ENCODE measurements around the gene ST3GAL6. TPM values are rescaled to one million over a fixed set of nuclear protein-coding genes. Genes with fewer than 3 reads are reported as not detected.

ST3GAL6 gene, protein sequence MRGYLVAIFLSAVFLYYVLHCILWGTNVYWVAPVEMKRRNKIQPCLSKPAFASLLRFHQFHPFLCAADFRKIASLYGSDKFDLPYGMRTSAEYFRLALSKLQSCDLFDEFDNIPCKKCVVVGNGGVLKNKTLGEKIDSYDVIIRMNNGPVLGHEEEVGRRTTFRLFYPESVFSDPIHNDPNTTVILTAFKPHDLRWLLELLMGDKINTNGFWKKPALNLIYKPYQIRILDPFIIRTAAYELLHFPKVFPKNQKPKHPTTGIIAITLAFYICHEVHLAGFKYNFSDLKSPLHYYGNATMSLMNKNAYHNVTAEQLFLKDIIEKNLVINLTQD
- total RNA-seq = 1 to 10 TPM; 1.7 to 2.8 TPM
- long read RNA-seq, partial matches to known transcripts = 0 of 2 reads
- long read RNA-seq, other reads (novel, unspliced or antisense) = 2 of 2 reads

DNA sequence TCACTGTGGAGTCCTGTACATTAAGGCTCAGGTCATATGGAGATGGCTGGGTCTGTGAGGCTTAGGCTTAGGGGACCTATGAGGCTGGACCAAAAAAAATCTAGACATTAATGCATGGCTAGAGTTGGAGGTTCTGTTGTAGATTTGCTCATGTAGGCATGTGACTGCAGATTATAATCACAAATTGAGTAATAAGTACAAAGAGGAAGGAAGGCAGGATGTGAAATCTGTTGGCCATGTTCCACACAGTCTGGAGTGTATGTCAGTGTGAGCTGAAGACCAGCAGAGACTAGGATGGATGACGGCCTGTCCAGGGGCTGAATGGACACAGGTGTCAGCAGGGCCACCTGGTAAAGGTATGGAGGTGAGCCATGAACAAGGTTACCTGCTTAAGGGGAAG lies at the start of gene ST3GAL6:
ST3GAL6 (plus strand) TSS at position 265 of the 400 bp plus-strand sequence. CDS start 5,101 bp downstream, outside the sequence.
- ATAC-seq (no peak), DNase-seq (peak in 1 of 2 donors; percentile 11)
- intact Hi-C loops (cut with DNase I, micrococcal nuclease) = no loop called here

DNA sequence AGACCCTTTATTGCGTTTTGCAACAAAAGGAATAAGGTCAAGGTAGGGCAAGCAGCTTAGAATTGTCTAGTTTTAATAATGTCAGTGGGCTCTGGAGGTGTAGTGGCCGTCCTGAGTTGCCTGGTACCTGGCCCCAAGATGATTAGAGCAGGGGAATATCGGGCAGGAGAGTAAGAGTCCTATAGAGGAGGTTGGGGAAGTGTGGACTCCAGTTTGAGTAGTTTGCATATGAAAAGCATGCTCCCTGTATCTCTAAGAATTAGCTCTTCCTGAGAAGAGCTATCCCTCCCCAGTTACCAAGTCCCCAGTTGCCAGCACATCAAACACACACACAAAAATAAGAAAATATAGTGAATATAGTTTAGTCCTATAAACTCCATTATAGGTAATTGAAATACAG lies 49.2 kb upstream of the ST3GAL6 start:
- no peak for DNase-seq
- intact Hi-C loops (cut with DNase I, micrococcal nuclease) = no loop called here
- no peak for ATAC-seq

DNA sequence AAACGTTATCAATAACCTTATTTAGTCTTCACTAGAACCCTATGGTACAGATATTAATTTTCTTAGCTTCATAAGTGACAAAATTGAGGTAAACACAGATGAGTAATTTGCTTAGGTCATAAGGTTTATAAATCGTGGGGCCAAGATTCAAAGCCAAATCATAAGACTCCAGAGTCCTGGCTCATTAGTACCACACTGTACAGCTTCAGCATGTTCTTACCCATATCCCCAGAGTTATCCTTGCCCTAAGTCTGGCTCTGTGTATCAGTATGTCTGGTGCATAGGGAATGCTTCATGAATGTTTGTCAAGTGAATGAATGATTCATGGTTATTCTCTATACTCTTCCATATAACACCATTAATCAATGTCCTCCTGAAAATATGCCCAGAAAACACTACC lies 45.6 kb upstream of the ST3GAL6 start:
- intact Hi-C loops (cut with DNase I, micrococcal nuclease) = no loop called here
- ATAC-seq (no peak), DNase-seq (no peak)

DNA sequence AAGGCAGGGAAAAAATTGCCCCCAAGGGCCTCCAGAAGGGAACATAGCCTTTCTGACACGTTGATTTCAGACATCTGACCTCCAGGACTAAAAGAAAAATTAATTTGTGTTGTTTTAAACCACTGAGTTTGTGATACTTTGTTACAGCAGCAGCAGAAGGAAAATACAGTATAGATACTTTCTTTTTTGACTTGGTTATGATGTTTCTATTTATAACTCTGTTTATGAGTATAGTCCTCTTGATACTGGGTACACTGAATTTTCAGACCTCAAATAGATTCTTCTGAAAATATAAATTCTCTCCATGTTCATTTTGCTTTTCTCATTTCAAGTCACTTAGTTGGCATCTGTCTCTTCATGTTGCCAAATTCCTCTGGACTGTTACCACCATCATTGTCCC lies 44.4 kb upstream of the ST3GAL6 start:
- intact Hi-C loops (cut with DNase I, micrococcal nuclease) = no loop called here
- ATAC-seq = no peak

DNA sequence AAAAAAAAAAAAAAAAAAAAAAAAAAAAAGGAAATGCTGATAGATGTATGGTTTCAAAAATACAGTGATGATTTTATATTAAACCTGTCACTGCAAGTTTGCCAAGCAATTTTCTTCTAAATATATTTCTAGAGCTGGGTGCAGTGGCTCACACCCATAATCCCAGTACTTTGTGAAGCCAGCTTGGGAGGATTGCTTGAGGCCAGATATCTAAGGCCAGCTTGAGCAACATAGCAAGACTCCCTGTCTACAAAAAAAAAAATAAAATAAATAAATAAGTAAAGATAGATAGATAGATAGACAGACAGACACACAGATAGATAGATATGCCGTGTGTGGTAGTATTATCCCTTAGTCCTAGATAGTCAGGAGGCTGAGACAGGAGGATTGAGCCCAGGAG lies 41.4 kb upstream of the ST3GAL6 start:
- DNase-seq = no peak
- intact Hi-C loops (cut with DNase I, micrococcal nuclease) = no loop called here
- no peak for ATAC-seq

More for the DNA sequence above, 44.4 kb upstream of the ST3GAL6 start:
- DNase-seq = no peak

DNA sequence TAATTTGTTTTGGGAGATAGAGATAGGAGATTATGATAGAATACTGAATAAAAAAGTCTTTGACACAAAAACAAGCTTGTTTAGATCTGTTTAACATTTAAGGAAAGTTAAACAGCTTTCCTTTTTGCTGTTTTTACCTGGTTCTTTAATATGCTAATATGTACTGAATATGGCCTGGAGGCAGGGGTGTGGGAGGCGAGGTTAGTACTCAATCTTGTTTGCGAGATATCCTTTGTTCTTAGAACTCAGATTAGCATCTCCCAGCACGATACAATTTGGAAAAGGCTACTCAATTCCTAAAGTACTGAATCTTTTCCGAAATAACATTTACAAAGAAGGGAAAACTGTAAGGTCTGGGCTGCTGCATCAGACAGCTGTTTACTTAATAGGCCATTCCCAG lies 40.8 kb upstream of the ST3GAL6 start:
- no peak for DNase-seq
- ATAC-seq = no peak
- intact Hi-C loops (cut with DNase I, micrococcal nuclease) = no loop called here

DNA sequence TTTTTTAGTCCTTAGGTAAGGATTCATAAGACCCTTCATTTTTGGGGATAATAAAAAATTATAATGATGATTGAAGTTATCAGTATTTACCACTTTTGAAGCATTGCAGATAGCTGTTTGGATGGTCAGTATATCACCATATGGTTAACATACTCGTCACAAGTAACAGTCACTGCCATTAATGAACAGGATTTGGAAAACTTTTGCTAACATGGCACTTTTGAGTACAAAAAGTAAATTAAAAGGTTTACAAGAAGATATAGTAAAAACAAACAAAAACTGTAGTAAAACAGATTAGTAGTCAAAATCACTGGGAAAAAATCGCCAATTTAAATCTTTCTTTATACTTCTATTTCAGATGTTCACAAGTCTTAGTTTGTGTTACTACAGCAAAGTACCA lies 37.8 kb upstream of the ST3GAL6 start:
- intact Hi-C loops (cut with DNase I, micrococcal nuclease) = no loop called here
- no peak for ATAC-seq
- DNase-seq = no peak

DNA sequence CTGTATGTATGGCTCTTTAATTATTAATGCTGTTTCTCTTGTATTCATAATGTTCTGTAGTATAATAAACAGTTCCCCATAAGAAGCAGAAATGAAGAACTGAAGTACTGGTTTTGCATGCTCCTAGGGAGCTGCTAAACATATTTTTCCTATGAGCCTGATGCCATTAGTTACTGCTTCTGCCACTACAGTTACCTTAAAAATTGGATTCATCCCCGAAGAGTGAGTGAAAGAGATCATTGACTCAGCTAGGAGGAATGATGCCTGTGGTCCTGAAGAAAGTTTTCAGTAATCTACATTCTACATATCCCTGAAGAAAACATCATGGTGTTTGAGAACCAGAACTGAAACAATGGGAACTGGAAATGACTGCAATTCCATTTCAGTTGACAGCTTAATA lies 37.1 kb upstream of the ST3GAL6 start:
- intact Hi-C loops (cut with DNase I, micrococcal nuclease) = no loop called here
- no peak for DNase-seq
- ATAC-seq = no peak

DNA sequence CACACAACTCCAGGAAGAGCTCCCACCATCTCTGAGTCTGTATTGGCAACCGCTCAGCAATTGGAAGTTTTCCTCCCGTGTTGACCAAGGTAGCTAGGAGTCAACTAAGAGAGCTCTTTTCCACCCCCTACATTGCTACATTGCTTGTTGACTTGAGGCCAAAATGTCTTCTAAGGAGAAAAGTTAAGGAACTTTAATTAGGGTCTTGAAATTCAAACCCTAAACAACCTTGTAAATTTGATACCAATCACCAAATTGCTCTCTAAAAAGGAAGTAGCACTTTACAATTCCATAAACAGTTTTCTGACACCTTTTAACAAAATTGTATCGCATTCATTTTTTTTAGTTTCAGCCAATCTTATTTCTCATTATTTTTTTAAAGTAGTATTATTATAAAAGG lies 35.5 kb upstream of the ST3GAL6 start:
- DNase-seq = no peak
- intact Hi-C loops (cut with DNase I, micrococcal nuclease) = no loop called here

DNA sequence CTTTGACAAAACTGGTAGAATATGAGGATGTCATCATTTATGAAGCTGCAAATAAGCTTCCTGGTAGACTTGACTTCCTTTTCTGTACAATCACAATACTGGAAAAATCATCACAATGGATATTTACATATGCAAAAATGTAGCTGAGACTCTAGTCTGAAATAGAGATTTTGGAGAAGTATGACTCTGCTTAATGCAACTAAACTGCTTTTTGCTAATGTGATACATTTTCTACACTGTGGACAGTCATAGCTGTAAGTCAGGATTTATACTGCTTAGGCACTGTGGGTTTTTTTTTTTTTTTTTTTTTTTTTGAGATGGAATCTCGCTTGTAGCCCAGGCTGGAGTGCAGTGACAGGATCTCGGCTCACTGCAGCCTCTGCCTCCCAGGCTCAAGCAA lies 34.5 kb upstream of the ST3GAL6 start:
- intact Hi-C loops (cut with DNase I, micrococcal nuclease) = no loop called here
- no peak for DNase-seq
- ATAC-seq = no peak

More for the DNA sequence above, 35.5 kb upstream of the ST3GAL6 start:
- ATAC-seq = no peak

DNA sequence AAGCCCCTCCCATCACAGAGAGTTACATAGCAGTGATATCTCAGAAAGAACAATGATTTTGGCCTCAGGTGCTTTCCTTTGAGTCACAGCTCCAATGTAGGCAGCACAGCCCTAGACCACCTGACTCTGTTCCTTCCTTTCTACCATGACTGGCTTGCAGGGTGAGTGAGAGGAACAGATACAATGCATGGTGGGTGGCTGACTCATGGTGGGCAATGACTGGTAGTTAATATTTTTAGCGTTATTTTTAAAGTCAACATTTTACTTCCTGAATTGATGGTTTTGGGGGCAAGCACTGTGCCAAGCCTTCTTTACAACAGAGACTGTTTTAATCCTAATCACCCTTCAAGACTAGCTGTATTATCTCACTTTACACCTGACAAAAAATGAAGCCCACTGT lies 32.8 kb upstream of the ST3GAL6 start:
- no peak for DNase-seq
- no peak for ATAC-seq
- intact Hi-C loops (cut with DNase I, micrococcal nuclease) = no loop called here

DNA sequence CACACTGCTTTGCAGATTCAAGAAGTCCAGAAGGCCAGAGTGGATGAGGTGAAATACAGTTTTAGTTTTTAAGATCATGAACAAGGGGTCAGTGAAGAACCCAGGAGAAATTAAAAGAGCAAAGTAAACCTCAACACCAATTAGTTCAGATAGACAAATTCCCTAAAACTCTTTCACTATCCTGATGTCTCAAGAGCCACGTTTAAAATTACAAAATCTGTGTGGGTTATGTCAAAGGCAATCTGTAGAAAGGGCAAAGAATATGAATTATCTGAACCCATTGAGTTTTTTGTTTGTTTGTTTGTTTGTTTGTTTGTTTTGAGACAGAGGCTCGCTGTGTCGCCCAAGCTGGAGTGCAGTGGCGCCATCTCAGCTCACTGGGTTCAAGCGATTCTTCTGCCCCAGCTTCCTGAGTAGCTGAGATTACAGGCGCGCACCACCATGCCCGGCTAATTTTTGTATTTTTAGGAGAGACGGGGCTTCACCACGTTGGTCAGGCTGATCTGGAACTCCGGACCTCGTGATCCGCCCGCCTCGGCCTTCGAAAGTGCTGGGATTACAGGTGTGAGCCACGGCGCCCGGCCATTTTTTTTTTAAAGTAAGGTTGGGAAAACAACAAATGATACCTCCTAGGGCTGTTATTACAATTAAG lies 32.1 kb upstream of the ST3GAL6 start:
- ATAC-seq (no peak), DNase-seq (no peak)
- intact Hi-C loops (cut with DNase I, micrococcal nuclease) = no loop called here

DNA sequence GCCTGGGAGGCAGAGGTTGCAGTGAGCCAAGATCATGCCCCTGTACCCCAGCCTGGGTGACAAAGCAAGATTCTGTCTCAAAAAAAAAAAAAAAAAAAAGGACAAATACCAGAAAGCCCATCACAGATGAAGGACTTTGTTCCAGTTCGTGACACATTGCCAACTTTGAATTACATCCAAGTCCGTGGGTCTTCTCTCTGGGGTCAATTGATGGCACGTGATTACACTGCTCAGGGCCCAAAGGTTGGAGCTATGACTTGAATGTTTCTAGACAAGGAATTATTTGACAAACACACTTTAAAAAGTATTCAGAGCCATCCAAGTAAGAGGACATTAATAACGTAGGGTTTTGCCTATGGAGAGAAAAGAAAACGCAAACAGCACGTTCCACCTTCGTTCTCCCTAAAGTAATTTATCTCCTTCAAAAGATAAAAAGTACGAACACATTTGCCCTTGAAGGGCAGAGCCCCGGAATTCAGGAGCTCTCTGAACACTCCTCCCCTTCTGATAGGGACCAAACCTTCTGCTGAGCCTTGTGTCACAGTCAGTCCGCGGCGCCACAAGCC lies 31.3 kb upstream of the ST3GAL6 start:
- DNase-seq = no peak
- intact Hi-C loops (cut with DNase I, micrococcal nuclease) = no loop called here
- ATAC-seq = no peak

DNA sequence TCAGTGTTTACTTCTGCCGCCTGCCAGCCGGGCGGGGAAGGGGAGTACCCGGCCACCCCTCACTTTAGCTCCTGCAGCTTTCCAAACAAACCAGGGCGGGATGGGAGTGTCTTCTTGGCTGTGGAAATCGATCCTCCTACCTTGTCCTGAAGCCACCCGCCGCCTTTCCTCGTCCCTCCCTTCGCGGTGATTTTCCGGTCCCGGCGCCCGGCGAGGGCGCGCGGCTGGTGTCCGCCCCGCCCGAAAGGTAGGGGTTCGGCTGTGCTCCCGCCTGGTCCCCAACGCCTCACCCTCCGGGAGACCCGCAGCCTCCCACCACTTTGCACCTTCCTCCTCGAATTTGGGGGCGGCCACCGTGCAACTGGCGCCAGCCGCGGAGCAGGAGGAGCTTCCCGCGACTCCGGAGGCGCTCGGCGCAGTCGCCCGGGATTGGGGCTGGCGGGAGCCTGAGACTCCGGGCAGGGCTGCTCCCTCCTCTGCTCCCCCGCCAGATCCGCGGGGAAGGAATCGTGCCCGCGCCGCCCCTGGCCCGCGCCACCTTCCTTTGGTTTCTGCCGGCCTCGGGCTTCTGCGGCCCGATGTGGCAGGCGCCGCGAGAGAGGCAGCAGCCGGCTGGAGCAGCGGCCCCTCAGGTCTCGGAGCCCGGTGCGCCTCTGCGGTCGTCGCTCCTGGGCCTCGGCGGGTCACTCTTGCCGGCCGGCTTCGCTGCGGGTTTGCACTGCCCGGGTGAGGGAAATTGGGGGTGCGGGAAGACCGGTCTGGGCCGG lies 30.7 kb upstream of the ST3GAL6 start:
- ATAC-seq (peak; percentile 67), DNase-seq (peak; percentile 31 to 45)
- intact Hi-C loops (cut with DNase I, micrococcal nuclease) = no loop called here

DNA sequence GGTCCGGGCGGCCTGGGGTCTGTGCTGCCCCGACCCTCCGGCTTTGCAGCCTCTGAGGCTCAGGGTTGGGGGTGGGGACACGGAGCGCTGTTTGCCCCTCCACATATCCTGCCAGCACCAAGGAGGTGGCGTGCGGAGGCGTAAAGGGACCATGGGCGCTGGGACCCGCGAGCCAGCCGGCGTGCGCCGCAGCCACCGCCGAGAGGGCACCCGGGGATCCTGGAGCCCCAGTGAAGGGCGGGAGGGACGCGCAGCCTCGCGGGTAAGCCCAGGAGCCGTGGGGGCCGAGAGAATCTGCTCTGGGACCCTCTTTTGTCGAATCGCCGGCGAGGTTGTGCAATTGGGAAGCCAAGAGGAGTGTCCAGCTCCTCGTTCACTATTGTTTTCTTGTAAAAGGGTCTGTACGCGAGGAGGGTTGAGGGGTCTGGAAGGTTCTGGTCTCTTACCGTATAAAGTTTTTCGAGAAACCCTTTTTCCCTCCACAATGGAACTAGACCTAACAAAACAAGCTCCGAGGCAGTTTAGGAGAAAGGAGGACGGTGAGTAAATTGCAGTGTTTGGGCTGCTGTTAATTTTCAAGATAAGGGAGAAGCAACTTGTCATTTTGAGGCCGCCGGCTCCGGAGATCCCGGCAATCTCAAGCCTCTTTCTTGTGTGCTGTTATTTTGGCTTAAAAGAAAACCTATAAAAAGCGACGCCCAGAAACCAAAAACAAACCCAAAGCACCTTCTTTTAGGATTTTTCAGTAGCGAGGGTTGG lies 29.9 kb upstream of the ST3GAL6 start:
- ATAC-seq (peak; percentile 46), DNase-seq (peak in 1 of 2 donors; percentile 14)
- intact Hi-C loops (cut with DNase I, micrococcal nuclease) = no loop called here

DNA sequence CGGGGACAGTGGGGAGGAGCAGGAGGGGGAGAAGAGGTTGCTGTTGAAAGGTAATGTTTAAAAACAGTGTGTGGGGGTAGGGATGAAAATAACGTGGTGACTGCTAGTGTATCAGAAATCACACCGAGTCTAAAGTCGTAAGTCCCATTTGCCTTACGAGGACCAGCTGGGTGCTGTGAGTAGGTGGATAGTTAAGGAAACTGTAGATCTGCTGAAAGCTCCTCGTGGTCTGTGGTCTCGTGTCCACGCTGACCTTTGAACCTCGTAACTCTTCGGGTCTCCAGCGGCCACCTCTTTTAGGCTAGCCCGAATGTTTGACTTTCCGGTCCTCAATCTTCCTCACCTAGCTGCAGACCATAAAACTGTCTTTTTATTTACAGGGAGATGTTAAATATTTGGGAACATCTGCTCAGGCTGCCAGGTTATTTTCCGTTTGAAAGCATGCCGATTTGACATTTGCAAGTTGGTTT lies 29.3 kb upstream of the ST3GAL6 start:
- DNase-seq = peak in 1 of 2 donors; percentile 10
- ATAC-seq = no peak
- intact Hi-C loops (cut with DNase I, micrococcal nuclease) = no loop called here

DNA sequence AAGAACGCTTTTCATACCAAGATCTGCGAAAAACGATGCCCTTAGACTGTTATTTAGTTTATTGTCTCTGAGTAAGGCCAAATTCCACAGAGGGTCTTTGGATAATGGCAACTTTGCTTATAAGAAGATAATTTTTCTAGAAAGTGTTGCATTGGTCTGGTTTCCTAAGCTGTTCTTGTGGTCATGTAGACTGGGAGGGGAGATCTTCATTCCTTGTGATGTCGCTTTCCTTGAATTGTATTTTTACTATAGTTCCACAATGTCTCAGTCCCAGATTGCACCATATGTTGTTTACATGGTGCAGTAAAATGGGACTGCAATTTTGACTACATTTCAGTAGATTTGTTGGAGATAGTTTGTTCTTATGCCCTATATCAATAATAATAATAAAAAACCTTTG lies 28.8 kb upstream of the ST3GAL6 start:
- DNase-seq (no peak), ATAC-seq (no peak)
- intact Hi-C loops (cut with DNase I, micrococcal nuclease) = no loop called here

DNA sequence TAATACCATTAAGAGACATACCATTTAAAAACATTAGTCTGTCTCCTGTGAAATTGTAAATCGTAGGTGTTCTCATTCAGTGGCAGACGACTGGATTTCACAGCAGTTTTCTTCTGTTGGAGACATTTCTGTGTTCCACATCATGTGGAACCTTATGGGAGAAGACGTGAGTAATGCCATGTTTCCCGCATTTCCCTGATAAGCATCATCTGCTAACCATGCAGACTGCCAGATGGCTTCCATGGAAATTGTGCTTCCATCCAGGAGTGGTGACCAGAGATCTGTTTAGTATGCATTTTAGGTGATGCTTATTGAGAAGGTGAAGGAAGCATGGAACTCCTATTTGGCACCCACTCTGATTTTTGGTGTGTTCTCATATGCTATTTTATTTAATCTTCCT lies 28.4 kb upstream of the ST3GAL6 start:
- ATAC-seq = no peak
- intact Hi-C loops (cut with DNase I, micrococcal nuclease) = no loop called here
- DNase-seq = no peak

DNA sequence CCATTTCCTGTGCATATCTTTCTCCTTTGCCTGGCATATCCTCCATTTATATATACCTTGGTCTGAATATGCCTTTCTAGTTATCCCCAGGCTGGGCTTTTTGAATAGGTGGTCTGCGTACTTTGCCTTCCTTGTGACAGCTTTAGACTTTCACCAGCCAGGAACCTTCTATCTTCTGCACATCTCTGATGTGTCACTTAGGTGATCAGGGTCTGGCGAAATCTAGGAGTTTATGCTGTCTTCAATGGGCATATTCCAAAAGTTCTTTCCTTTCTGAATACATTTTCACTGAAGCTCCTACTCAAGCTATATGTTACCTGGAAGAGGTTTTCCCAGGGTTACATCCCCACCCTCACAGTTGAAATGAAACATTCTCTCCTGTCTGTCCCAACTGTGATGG lies 27.8 kb upstream of the ST3GAL6 start:
- ATAC-seq (no peak), DNase-seq (no peak)
- intact Hi-C loops (cut with DNase I, micrococcal nuclease) = no loop called here
